Gastroesophageal sphincter (tissue), 4 donors: ENCODE data around the gene PLCB1. TPM values are rescaled to one million over a fixed set of nuclear protein-coding genes. Genes with fewer than 3 reads are reported as not detected.
A peak's percentile ranks its signal among the peaks of the same experiment; 100 is the strongest.

Experiments
- ATAC-seq: fragments of 150-250 bp; one replicate; pipeline ENCODE4 v1.9.1; 2016; ENCODE audit warnings: mild to moderate bottlenecking, moderate library complexity
- H3K27ac ChIP-seq, 4 donors: fragments of 200-600 bp; sonication (generic) in 3 of 4; 1 replicate in 3 of 4; 2 replicates in 1 of 4; pipeline ENCODE4 v1.5.1; 2016 to 2019
- H3K27me3 ChIP-seq: fragments of 200-600 bp; sonication (generic); one replicate; pipeline ENCODE4 v1.5.1; 2019
- H3K36me3 ChIP-seq, 2 donors: fragments of 200-600 bp; sonication (generic); one replicate each; pipeline ENCODE4 v1.5.1; 2019; ENCODE audit warnings: control low read depth in 1 of 2
- H3K4me1 ChIP-seq, 3 donors: fragments of 200-600 bp; sonication (generic); 1 replicate in 2 of 3; 2 replicates in 1 of 3; pipeline ENCODE4 v1.5.1; 2016 to 2019; ENCODE audit warnings: control low read depth in 2 of 3
- H3K4me3 ChIP-seq, 2 donors: fragments of 200-600 bp; sonication (generic); one replicate each; pipeline ENCODE4 v1.5.1; 2019; ENCODE audit warnings: mild to moderate bottlenecking in 1 of 2, moderate library complexity in 1 of 2
- H3K9me3 ChIP-seq, 3 donors: fragments of 200-600 bp; sonication (generic); one replicate each; pipeline ENCODE4 v1.5.1; 2017 to 2019; ENCODE audit warnings: control low read depth in 2 of 3
- EP300 ChIP-seq: sonication (generic); formaldehyde crosslinking; IDR thresholded peaks from one replicate; pipeline ENCODE4 v1.6.1; 2017; ENCODE audit warnings: antibody characterized with exemption, mild to moderate bottlenecking
- POLR2A ChIP-seq, 2 donors: fragments of 450-650 bp; IDR thresholded peaks; one replicate each; pipeline ENCODE4 v1.6.1; 2017; ENCODE audit warnings: antibody characterized with exemption in 2 of 2, mild to moderate bottlenecking in 2 of 2, moderate library complexity in 1 of 2
- POLR2AphosphoS5 ChIP-seq: sonication (generic); formaldehyde crosslinking; IDR thresholded peaks from one replicate; pipeline ENCODE4 v1.6.1; 2017; ENCODE audit warnings: antibody characterized with exemption
- WGBS, 2 donors: methylation state at CpG; one replicate each; pipeline ENCODE4 v1.1.5; 2018; ENCODE audit warnings: low coverage in 1 of 2; 5-methylcytosine and 5-hydroxymethylcytosine counted together
- total RNA-seq, 4 donors: library from RNA; depleted of rRNA; stranded (reverse); fragments of >200 nt; gene quantifications; one replicate each; pipeline ENCODE4 v1.1.0, GENCODE V29; 2016
- TF ChIP-seq, protein P1 (sequence below), 4 experiments: fragments of 200-600 bp in 2 of 4; fragments of 450-650 bp in 2 of 4; sonication (generic) in 1 of 4; IDR thresholded peaks; one replicate each; pipeline ENCODE4 v1.5.1; 2017 to 2019; ENCODE audit warnings: antibody characterized with exemption in 4 of 4, mild to moderate bottlenecking in 2 of 4, moderate library complexity in 2 of 4

The PLCB1 gene
- total RNA-seq, 4 donors from 2014 or later: 60.8 to 104 (median 69.0) TPM

DNA sequence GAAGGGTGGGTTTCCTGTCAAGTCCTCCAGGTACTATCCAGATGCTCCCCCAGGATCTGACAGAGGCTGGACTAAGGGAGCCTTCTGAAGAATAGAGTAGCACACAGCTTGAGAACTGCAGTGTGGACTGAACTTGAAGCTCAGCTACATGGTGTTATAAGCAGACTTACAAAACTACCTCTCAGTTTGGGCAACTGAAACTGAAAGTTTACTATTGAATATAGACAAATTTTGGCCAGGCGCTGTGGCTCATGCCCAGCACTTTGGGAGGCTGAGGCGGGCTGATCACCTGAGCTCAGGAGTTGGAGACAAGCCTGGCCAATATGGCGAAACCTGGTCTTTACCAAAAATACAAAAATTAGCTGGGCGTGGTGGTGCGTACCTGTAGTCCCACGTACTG lies 348.5 kb downstream of the PLCB1 start:
- no peaks in the 10 kb centered on the region for H3K27me3 ChIP-seq
- ATAC-seq: no peak
- H3K36me3 ChIP-seq: no peaks in the 10 kb centered on the region
- no peak overlapping the region for H3K27ac ChIP-seq
- WGBS, 2 donors: 92 to 96% methylated on average over 4 of the region's 6 CpGs
- H3K4me1 ChIP-seq: no peaks in the 10 kb centered on the region
- no peaks in the 10 kb centered on the region for H3K9me3 ChIP-seq
- H3K4me3 ChIP-seq: no peak overlapping the region
- TF ChIP-seq, protein P1, sequence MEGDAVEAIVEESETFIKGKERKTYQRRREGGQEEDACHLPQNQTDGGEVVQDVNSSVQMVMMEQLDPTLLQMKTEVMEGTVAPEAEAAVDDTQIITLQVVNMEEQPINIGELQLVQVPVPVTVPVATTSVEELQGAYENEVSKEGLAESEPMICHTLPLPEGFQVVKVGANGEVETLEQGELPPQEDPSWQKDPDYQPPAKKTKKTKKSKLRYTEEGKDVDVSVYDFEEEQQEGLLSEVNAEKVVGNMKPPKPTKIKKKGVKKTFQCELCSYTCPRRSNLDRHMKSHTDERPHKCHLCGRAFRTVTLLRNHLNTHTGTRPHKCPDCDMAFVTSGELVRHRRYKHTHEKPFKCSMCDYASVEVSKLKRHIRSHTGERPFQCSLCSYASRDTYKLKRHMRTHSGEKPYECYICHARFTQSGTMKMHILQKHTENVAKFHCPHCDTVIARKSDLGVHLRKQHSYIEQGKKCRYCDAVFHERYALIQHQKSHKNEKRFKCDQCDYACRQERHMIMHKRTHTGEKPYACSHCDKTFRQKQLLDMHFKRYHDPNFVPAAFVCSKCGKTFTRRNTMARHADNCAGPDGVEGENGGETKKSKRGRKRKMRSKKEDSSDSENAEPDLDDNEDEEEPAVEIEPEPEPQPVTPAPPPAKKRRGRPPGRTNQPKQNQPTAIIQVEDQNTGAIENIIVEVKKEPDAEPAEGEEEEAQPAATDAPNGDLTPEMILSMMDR (IDR thresholded peaks at IDR 0.05): no peak
- TF ChIP-seq EP300 (no peak), POLR2A (IDR thresholded peaks at IDR 0.05) (no peak)

DNA sequence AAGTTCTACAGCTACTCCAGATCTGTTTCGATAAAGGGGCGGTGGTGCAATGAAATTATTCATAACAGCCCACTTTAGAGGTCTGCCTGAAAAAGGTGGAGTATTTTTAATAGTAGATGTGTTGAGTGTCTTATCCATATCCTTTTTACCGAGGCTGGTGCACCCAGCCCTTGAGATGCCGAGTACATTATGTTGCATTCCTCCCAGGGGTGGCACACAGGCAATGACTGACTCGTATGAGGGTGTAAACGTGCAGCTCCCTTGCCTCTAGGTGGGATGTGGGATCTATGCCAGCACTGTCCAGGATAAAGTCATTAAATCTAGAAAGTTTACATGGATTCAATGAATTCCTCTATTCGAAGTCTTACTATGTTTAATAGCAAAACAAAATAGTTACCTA lies 355.6 kb downstream of the PLCB1 start:
- H3K9me3 ChIP-seq: no peaks in the 10 kb centered on the region
- H3K27ac ChIP-seq: no peak overlapping the region
- no peaks in the 10 kb centered on the region for H3K27me3 ChIP-seq
- WGBS, 2 donors: 81 to 85% methylated on average over 4 to 7 of the region's 7 CpGs
- no peaks in the 10 kb centered on the region for H3K36me3 ChIP-seq
- no peak for TF ChIP-seq POLR2AphosphoS5
- TF ChIP-seq, protein P1 (IDR thresholded peaks at IDR 0.05): no peak
- no peak for TF ChIP-seq EP300
- no peak for TF ChIP-seq POLR2A (IDR thresholded peaks at IDR 0.05)
- H3K4me3 ChIP-seq: no peak overlapping the region
- H3K4me1 ChIP-seq: peaks cover 5 to 32% (median 11%) of the 10 kb centered on the region in 3 donors
- ATAC-seq: no peak

DNA sequence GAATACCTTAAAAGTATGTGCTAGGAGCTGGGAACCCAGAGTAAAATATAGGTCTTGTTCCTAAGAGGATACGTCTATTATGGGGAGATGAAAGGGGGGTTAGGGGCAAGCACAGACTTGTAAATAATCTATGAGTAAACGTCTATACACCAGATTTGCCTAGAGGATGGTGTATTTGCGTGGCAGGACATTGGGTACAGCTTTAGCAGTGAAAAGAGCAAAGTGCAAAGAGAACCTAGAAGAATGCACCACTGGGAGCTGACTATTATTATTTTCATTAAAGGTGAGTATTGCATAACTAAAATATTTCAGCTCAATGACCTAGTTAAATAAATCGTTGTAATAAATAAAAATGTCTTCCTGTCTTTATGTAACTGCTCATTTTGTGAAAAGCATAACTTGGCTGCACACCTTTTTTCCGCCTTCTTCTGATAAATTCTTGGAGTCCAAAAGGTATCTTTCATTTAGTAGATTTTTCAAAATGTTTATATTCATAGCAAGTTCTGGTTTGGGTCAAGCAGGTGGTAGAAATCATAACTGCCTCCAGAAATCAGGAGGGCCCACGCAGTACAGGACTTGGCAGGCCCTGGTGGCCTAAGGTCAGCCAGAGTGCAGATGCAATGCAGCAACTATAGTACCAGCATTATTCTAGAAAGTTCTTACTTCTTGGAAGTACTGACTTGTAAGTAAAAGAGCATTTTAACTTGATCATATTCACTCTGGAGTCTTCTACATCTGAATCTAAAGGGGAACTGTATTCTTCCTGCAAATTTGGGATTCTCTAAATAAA lies 357.2 kb downstream of the PLCB1 start:
- no peak for ATAC-seq
- H3K4me3 ChIP-seq: no peak overlapping the region
- no peaks in the 10 kb centered on the region for H3K27me3 ChIP-seq
- TF ChIP-seq POLR2AphosphoS5 (peak; percentile 17), POLR2A (IDR thresholded peaks at IDR 0.05) (no peak)
- H3K27ac ChIP-seq: peak overlapping the region in 3 of 4 donors; percentile 0 to 48 (median 29)
- peaks cover 5 to 38% (median 11%) of the 10 kb centered on the region in 3 donors for H3K4me1 ChIP-seq
- no peaks in the 10 kb centered on the region for H3K36me3 ChIP-seq
- H3K9me3 ChIP-seq: no peaks in the 10 kb centered on the region
- 39 to 58% methylated on average over 5 to 6 of the region's 6 CpGs for WGBS, 2 donors

DNA sequence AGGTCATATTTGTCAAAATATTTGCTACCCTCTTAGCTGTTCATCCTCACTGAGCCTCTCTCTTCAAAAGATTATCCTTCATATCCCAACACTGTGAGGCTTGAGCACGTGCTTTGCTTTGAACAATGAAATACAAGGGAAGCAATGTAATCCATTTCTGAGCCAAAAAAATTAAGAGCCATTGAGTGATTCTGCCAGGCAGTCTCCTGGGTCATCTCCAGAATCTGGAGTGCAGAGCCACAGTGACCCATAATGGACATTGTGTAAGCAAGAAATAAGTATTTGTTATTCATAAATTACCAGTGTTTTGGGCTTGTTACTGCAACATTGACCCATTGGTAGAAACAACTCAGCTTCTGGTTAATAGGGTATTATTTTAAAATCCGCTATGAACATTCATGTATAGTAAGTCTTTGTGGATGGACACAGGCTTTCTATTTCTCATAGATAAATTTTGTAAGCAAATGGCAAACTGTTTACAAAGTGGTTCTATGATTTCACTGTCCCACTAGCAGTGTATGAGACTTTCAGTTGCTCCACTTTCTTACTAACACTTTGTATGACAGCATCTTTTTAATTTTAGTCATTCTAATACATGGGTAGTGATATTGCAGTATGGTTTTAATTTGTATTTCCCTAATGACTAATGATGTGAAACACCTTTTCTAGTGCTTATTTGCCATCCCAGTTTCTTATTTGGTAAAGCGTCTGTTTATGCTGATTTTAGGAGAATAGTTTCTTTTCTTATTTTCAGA lies 358.2 kb downstream of the PLCB1 start:
- 48 to 66% methylated on average over 3 of the region's 3 CpGs for WGBS, 2 donors
- Histone ChIP-seq H3K9me3 (no peaks in the 10 kb centered on the region), H3K4me1 (peaks cover 5 to 45% (median 14%) of the 10 kb centered on the region in 3 donors), H3K36me3 (no peaks in the 10 kb centered on the region), H3K27ac (peak overlapping the region in 3 of 4 donors; percentile 0 to 48 (median 29)), H3K4me3 (no peak overlapping the region), H3K27me3 (no peaks in the 10 kb centered on the region)
- TF ChIP-seq EP300 (no peak), POLR2A (IDR thresholded peaks at IDR 0.05) (no peak), POLR2AphosphoS5 (no peak)
- TF ChIP-seq, protein P1 (IDR thresholded peaks at IDR 0.05): no peak
- ATAC-seq: peak; percentile 39

DNA sequence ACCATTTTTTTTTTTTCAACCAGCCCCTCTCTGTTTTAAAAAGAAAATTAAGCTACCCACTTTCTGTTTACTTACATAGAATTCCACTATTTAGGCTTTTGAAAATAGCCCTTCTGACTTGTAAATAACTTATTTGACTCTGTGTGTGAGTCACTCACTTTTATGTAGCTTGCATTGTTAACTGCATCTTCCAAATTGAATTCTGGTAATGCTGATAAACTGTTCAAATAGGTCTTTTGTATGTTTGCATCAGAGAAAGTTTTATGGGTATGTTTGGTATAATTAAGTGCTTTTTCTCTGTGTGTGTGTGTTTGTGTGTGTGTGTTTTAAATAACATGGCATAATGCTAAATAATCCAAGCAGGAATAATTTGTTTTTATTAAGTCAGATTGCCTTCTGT lies 360.1 kb downstream of the PLCB1 start:
- Histone ChIP-seq H3K4me1 (peaks cover 5 to 45% (median 14%) of the 10 kb centered on the region in 3 donors), H3K27me3 (no peaks in the 10 kb centered on the region), H3K9me3 (no peaks in the 10 kb centered on the region), H3K4me3 (no peak overlapping the region), H3K27ac (no peak overlapping the region), H3K36me3 (no peaks in the 10 kb centered on the region)
- TF ChIP-seq, protein P1 (IDR thresholded peaks at IDR 0.05): no peak
- TF ChIP-seq POLR2AphosphoS5: no peak
- ATAC-seq: no peak
